ENCODE data around the gene PRKCE. TPM values are rescaled to one million over a fixed set of nuclear protein-coding genes. Genes with fewer than 3 reads are reported as not detected.

The PRKCE gene
- total RNA-seq, 2 donors from 2014 or later = 7.2 to 25.4 TPM

GRCh38 chr2:46106690-46107089 is 455.2 kb downstream of the PRKCE start:
- Histone ChIP-seq H3K4me1 (replicated peaks) (no peaks in the 10 kb centered on the region), H3K27ac (no peak overlapping the region), H3K4me3 (no peak overlapping the region), H3K27me3 (replicated peaks; ENCODE audit: insufficient read depth) (no peaks in the 10 kb centered on the region), H3K9me3 (no peaks in the 10 kb centered on the region), H3K36me3 (no peaks in the 10 kb centered on the region)
- TF ChIP-seq CTCF (IDR thresholded peaks at IDR 0.05) (no peak), POLR2A (IDR thresholded peaks at IDR 0.05) (no peak), POLR2AphosphoS5 (IDR thresholded peaks at IDR 0.05) (no peak)
- no peak for DNase-seq (ENCODE audit: low spot score)
- 92% methylated on average over 2 of the region's 2 CpGs for WGBS
- intact Hi-C loops (cut with DNase I) = no loop called here

GRCh38 chr2:46114996-46115395 is 463.5 kb downstream of the PRKCE start:
- Histone ChIP-seq H3K4me1 (replicated peaks) (no peaks in the 10 kb centered on the region), H3K4me3 (no peak overlapping the region)
- no peak for DNase-seq (ENCODE audit: low spot score)

GRCh38 chr2:46116150-46116549 is 464.7 kb downstream of the PRKCE start:
- no peaks in the 10 kb centered on the region for H3K9me3 ChIP-seq

More at GRCh38 chr2:46114996-46115395, 463.5 kb downstream of the PRKCE start:
- intact Hi-C loops (cut with DNase I) = no loop called here
- H3K27me3 ChIP-seq (replicated peaks; ENCODE audit: insufficient read depth) = no peaks in the 10 kb centered on the region
- no peaks in the 10 kb centered on the region for H3K36me3 ChIP-seq
- H3K9me3 ChIP-seq = no peaks in the 10 kb centered on the region
- TF ChIP-seq POLR2A (IDR thresholded peaks at IDR 0.05) = no peak
- TF ChIP-seq CTCF (IDR thresholded peaks at IDR 0.05) = no peak
- TF ChIP-seq POLR2AphosphoS5 (IDR thresholded peaks at IDR 0.05) = no peak
- WGBS = 96% methylated on average over 2 of the region's 2 CpGs
- no peak overlapping the region for H3K27ac ChIP-seq

DNA sequence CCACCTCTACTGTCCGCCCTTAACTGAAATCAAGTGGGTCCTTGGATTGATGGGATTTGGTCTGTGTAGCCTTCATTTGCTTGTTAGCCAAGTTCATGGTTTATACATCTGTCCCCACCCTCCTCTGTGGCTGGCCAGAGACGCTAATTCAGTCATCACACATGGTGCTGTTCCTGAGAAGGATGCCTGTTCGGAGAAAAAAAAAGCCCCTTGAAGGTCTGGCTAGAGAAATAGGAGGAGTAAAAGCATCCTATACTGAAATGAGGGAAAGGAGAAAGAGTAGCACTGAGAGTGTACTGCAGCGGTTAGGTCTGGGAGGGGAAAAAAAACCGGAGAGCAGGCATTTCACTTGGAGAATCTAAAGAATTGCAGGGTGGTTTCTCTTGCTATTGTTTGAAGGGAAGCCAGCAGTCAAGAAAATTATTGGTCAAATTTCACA is 465.1 kb downstream of the PRKCE start:
- Histone ChIP-seq H3K27ac (no peak overlapping the region), H3K4me3 (no peak overlapping the region), H3K27me3 (replicated peaks; ENCODE audit: insufficient read depth) (no peaks in the 10 kb centered on the region), H3K36me3 (no peaks in the 10 kb centered on the region), H3K9me3 (no peaks in the 10 kb centered on the region), H3K4me1 (replicated peaks) (no peaks in the 10 kb centered on the region)
- WGBS = 79% methylated on average over 5 of the region's 5 CpGs
- TF ChIP-seq CTCF (IDR thresholded peaks at IDR 0.05) (no peak), POLR2A (IDR thresholded peaks at IDR 0.05) (no peak), POLR2AphosphoS5 (IDR thresholded peaks at IDR 0.05) (no peak)
- DNase-seq (ENCODE audit: low spot score) = no peak
- intact Hi-C loops (cut with DNase I) = no loop called here

More at GRCh38 chr2:46116150-46116549, 464.7 kb downstream of the PRKCE start:
- H3K4me1 ChIP-seq (replicated peaks) = no peaks in the 10 kb centered on the region
- no peak overlapping the region for H3K4me3 ChIP-seq
- no peak for DNase-seq (ENCODE audit: low spot score)
- intact Hi-C loops (cut with DNase I) = no loop called here
- no peaks in the 10 kb centered on the region for H3K27me3 ChIP-seq (replicated peaks; ENCODE audit: insufficient read depth)
- 92% methylated on average over 2 of the region's 2 CpGs for WGBS
- no peak overlapping the region for H3K27ac ChIP-seq
- TF ChIP-seq POLR2A (IDR thresholded peaks at IDR 0.05) = no peak
- TF ChIP-seq POLR2AphosphoS5 (IDR thresholded peaks at IDR 0.05) = no peak
- no peak for TF ChIP-seq CTCF (IDR thresholded peaks at IDR 0.05)
- H3K36me3 ChIP-seq = no peaks in the 10 kb centered on the region

DNA sequence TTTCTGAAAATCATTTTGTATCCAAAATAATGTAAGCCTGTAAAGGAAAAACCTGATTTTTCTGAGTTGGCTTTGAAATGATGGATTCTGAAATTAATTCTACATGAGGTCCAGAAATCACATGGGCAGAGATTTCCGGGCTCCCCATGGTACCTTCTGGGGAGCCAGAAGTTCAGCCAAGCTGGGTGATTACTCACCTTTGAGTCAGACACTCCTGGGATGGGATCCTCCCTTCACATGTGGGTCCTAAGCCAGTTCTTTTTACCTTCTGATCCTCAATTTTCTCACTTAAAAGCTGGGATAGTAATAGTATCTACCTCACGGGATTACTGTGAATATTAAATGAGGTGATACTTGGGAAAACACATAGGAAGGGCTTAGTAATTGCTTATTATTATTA is 465.9 kb downstream of the PRKCE start:
- 93% methylated on average over 2 of the region's 2 CpGs for WGBS
- H3K4me1 ChIP-seq (replicated peaks) = no peaks in the 10 kb centered on the region
- no peak overlapping the region for H3K4me3 ChIP-seq
- intact Hi-C loops (cut with DNase I) = no loop called here
- H3K27ac ChIP-seq = no peak overlapping the region
- no peak for DNase-seq (ENCODE audit: low spot score)
- H3K9me3 ChIP-seq = no peaks in the 10 kb centered on the region
- no peak for TF ChIP-seq POLR2A (IDR thresholded peaks at IDR 0.05)
- no peak for TF ChIP-seq POLR2AphosphoS5 (IDR thresholded peaks at IDR 0.05)
- TF ChIP-seq CTCF (IDR thresholded peaks at IDR 0.05) = no peak
- no peaks in the 10 kb centered on the region for H3K36me3 ChIP-seq
- H3K27me3 ChIP-seq (replicated peaks; ENCODE audit: insufficient read depth) = no peaks in the 10 kb centered on the region
